ENCODE measurements around the gene PPCS. TPM values are rescaled to one million over a fixed set of nuclear protein-coding genes. Genes with fewer than 3 reads are reported as not detected.

PPCS gene
- total RNA-seq, 1 donor from 2014 or later, result 45.1 TPM

- Histone ChIP-seq H3K36me3 (ENCODE audit: control insufficient read depth, insufficient read depth, low read length) (no peaks in the 10 kb centered on the region), H3K4me3 (ENCODE audit: low read depth, low read length) (no peak overlapping the region), H3K27me3 (ENCODE audit: control insufficient read depth, insufficient read depth, low read length) (peaks cover 2% of the 10 kb centered on the region)
- no peak for TF ChIP-seq CTCF (IDR thresholded peaks at IDR 0.05; ENCODE audit: insufficient read depth, low read length, poor library complexity, severe bottlenecking)
- DNase-seq (ENCODE audit: low read depth), result no peak
These were observed 36.2 kb upstream of the PPCS start for GRCh38 chr1:42420121-42420520.

- peaks cover 2% of the 10 kb centered on the region for H3K27me3 ChIP-seq (ENCODE audit: control insufficient read depth, insufficient read depth, low read length)
- no peak for TF ChIP-seq CTCF (IDR thresholded peaks at IDR 0.05; ENCODE audit: insufficient read depth, low read length, poor library complexity, severe bottlenecking)
- DNase-seq (ENCODE audit: low read depth), result peak; percentile 81
- H3K36me3 ChIP-seq (ENCODE audit: control insufficient read depth, insufficient read depth, low read length), result no peaks in the 10 kb centered on the region
- H3K4me3 ChIP-seq (ENCODE audit: low read depth, low read length), result no peak overlapping the region
These were observed 35.3 kb upstream of the PPCS start for GRCh38 chr1:42420911-42421585.

GRCh38 chr1:42422737-42423136, 33.6 kb upstream of the PPCS start:
- Histone ChIP-seq H3K36me3 (ENCODE audit: control insufficient read depth, insufficient read depth, low read length) (no peaks in the 10 kb centered on the region), H3K4me3 (ENCODE audit: low read depth, low read length) (no peak overlapping the region), H3K27me3 (ENCODE audit: control insufficient read depth, insufficient read depth, low read length) (peaks cover 2% of the 10 kb centered on the region)
- no peak for DNase-seq (ENCODE audit: low read depth)
- no peak for TF ChIP-seq CTCF (IDR thresholded peaks at IDR 0.05; ENCODE audit: insufficient read depth, low read length, poor library complexity, severe bottlenecking)

GRCh38 chr1:42423681-42424080, 32.7 kb upstream of the PPCS start:
- no peaks in the 10 kb centered on the region for H3K36me3 ChIP-seq (ENCODE audit: control insufficient read depth, insufficient read depth, low read length)
- no peak for DNase-seq (ENCODE audit: low read depth)
- peaks cover 2% of the 10 kb centered on the region for H3K27me3 ChIP-seq (ENCODE audit: control insufficient read depth, insufficient read depth, low read length)
- H3K4me3 ChIP-seq (ENCODE audit: low read depth, low read length), result no peak overlapping the region
- no peak for TF ChIP-seq CTCF (IDR thresholded peaks at IDR 0.05; ENCODE audit: insufficient read depth, low read length, poor library complexity, severe bottlenecking)

- Histone ChIP-seq H3K4me3 (ENCODE audit: low read depth, low read length) (no peak overlapping the region), H3K27me3 (ENCODE audit: control insufficient read depth, insufficient read depth, low read length) (peaks cover 2% of the 10 kb centered on the region), H3K36me3 (ENCODE audit: control insufficient read depth, insufficient read depth, low read length) (no peaks in the 10 kb centered on the region)
- TF ChIP-seq CTCF (IDR thresholded peaks at IDR 0.05; ENCODE audit: insufficient read depth, low read length, poor library complexity, severe bottlenecking), result no peak
- no peak for DNase-seq (ENCODE audit: low read depth)
These were observed 32.1 kb upstream of the PPCS start for GRCh38 chr1:42424201-42424600.

GRCh38 chr1:42427240-42427639, 29.1 kb upstream of the PPCS start:
- H3K4me3 ChIP-seq (ENCODE audit: low read depth, low read length), result no peak overlapping the region
- no peak for TF ChIP-seq CTCF (IDR thresholded peaks at IDR 0.05; ENCODE audit: insufficient read depth, low read length, poor library complexity, severe bottlenecking)
- H3K27me3 ChIP-seq (ENCODE audit: control insufficient read depth, insufficient read depth, low read length), result peaks cover 2% of the 10 kb centered on the region
- no peak for DNase-seq (ENCODE audit: low read depth)
- H3K36me3 ChIP-seq (ENCODE audit: control insufficient read depth, insufficient read depth, low read length), result no peaks in the 10 kb centered on the region

All from kidney epithelial cell (primary cell).